Kidney (tissue), 14 donors: Measurements from ENCODE around the gene SBK2. TPM values are rescaled to one million over a fixed set of nuclear protein-coding genes. Genes with fewer than 3 reads are reported as not detected.

Experiments used
- DNase-seq, 5 donors: peaks; one replicate each; pipeline ENCODE4 v3.0.0-alpha.2; 2013 to 2020
- FAIRE-seq: peaks from 2 replicates; lab custom pipeline; 2012; peaks lifted over from hg19 to GRCh38; lab: Jason Lieb, UNC
- H3K27ac ChIP-seq, 2 donors: one replicate each; pipeline ENCODE4 v1.7.0; 2013; ENCODE audit warnings: low read depth in 2 of 2, low read length in 2 of 2, inconsistent platforms in 1 of 2
- H3K27me3 ChIP-seq: one replicate; pipeline ENCODE4 v1.7.1; 2013; ENCODE audit warnings: low read length, inconsistent platforms; ENCODE audit not compliant: control insufficient read depth, insufficient read depth
- H3K36me3 ChIP-seq, 3 donors: one replicate each; pipeline versions ENCODE4 v1.7.0 to v1.7.1; 2013; ENCODE audit warnings: low read length in 3 of 3, control low read depth in 1 of 3, inconsistent platforms in 1 of 3; ENCODE audit not compliant: insufficient read depth in 3 of 3, control insufficient read depth in 2 of 3
- H3K4me1 ChIP-seq, 3 donors: one replicate each; pipeline versions ENCODE4 v1.7.0 to v1.7.1; 2013; ENCODE audit warnings: low read length in 3 of 3, inconsistent platforms in 1 of 3, low read depth in 1 of 3; ENCODE audit not compliant: control insufficient read depth in 2 of 3, insufficient read depth in 2 of 3
- H3K4me3 ChIP-seq, 3 donors: one replicate each; pipeline versions ENCODE4 v1.7.0 to v1.8.1; 2013; ENCODE audit warnings: low read length in 3 of 3, control low read depth in 1 of 3, inconsistent platforms in 1 of 3
- H3K9ac ChIP-seq, 3 donors: one replicate each; pipeline versions ENCODE4 v1.7.0 to v1.7.1; 2013; ENCODE audit warnings: low read length in 3 of 3, control low read depth in 1 of 3, inconsistent platforms in 1 of 3
- H3K9me3 ChIP-seq, 3 donors: one replicate each; pipeline versions ENCODE4 v1.7.0 to v1.7.1; 2013; ENCODE audit warnings: low read length in 3 of 3, control low read depth in 1 of 3, inconsistent platforms in 1 of 3; ENCODE audit not compliant: control insufficient read depth in 2 of 3, insufficient read depth in 1 of 3
- intact Hi-C: fragments of 100-400 bp; cut with DNase I; formaldehyde crosslinking; loops from one replicate; pipeline ENCODE4 v1.11.1; 2022
- polyA plus RNA-seq: library from polyadenylated mRNA; stranded (reverse); fragments of 350-450 nt; fragmentation: Illumina TruSeq; extraction: RNeasy Lipid Tissue Mini Kit (QIAGEN cat#74804); gene quantifications from one replicate; pipeline ENCODE4 v1.2.3, GENCODE V29; 2014; ENCODE audit warnings: low read depth, low replicate concordance; ENCODE audit not compliant: insufficient read depth
- total RNA-seq: library from RNA; stranded (reverse); fragmentation: NEBNext Ultra II Directional; extraction: Animal tissue kit (Norgen Biotek cat#: 25700); gene quantifications from one replicate; pipeline ENCODE4 v1.2.1, GENCODE V29; 2021
- TF ChIP-seq, protein P1 (sequence below): IDR thresholded peaks from 3 replicates; pipeline ENCODE4 v1.5.1; 2012; ENCODE audit warnings: mild to moderate bottlenecking, moderate library complexity, borderline replicate concordance; ENCODE audit not compliant: insufficient read depth; ENCODE audit errors: extremely low read depth
- donor health status: control.
- donor health status: control.
- donor health status: control.
- donor health status: control.
- donor health status: control.
- donor health status: DM: yes; HTN: yes; CAD: no.
- donor health status: Normal renal cell carcinoma (clear cell type).

SBK2 gene
- total and polyA plus RNA-seq, 2 donors from 2014 or later = not detected

DNA sequence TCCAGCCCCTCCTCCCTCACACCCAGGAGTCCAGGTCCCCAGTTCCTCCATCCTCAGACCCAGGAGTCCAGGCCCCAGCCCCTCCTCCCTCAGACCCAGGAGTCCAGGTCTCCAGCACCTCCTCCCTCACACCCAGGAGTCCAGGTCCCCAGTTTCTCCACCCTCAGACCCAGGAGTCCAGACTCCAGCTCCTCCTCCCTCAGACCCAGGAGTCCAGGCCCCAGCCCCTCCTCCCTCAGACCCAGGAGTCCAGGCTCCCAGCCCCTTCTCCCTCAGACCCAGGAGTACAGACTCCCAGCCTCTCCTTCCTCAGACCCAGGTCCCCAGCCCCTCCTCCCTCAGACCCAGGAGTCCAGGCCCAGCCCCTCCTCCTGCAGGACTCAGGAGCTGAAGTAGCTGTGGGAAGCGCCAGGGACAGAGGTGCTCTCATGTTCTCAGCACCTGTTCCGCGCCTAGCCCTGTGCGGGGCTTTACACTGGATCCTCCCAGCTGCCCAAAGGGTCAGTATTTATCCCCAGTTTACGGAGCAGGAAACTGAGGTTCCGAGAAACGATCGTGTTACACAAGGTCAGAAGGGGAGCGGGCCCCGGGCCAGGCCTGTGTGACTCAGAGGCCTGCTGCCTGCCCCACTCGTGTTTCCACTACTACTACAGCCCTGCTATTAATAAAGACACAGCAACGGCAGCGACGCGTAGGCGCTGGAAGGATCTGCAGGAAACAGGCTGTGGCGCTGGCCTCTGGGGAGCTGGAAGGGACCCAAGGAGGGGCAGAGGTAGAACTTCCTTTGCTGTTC lies 10.1 kb upstream of the SBK2 start:
- intact Hi-C loops = no loop called here
- Histone ChIP-seq H3K9ac (peak overlapping the region in 1 of 3 donors; percentile 3), H3K4me1 (peaks cover 0 to 2% (median 0%) of the 10 kb centered on the region in 3 donors), H3K4me3 (no peak overlapping the region), H3K9me3 (no peaks in the 10 kb centered on the region), H3K36me3 (no peaks in the 10 kb centered on the region), H3K27ac (peak overlapping the region; percentile 63 to 73), H3K27me3 (no peaks in the 10 kb centered on the region)
- no peak for DNase-seq
- no peak for FAIRE-seq
- TF ChIP-seq, protein P1, sequence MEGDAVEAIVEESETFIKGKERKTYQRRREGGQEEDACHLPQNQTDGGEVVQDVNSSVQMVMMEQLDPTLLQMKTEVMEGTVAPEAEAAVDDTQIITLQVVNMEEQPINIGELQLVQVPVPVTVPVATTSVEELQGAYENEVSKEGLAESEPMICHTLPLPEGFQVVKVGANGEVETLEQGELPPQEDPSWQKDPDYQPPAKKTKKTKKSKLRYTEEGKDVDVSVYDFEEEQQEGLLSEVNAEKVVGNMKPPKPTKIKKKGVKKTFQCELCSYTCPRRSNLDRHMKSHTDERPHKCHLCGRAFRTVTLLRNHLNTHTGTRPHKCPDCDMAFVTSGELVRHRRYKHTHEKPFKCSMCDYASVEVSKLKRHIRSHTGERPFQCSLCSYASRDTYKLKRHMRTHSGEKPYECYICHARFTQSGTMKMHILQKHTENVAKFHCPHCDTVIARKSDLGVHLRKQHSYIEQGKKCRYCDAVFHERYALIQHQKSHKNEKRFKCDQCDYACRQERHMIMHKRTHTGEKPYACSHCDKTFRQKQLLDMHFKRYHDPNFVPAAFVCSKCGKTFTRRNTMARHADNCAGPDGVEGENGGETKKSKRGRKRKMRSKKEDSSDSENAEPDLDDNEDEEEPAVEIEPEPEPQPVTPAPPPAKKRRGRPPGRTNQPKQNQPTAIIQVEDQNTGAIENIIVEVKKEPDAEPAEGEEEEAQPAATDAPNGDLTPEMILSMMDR = no peak

DNA sequence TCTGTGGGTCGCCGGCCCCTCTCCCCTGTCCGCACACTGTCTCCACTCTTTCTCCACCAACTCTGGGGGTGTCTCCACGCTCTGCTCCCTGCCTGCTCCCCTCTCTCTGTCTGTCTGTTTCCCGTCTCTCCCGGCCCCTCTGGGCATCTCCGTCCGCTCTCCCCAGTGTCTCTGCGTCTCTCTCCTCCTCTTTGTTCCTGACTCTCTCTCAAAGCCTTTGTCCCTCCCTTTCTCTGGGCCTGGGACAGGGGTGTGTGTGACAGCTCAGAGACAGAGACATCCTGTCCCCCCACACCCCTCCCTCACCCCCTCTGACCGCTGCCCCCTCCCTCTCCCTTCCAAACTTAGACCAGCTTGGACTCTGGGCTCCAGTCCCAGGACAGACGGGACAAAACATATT lies 9.1 kb upstream of the SBK2 start:
- Histone ChIP-seq H3K27ac (no peak overlapping the region), H3K9ac (no peak overlapping the region), H3K27me3 (no peaks in the 10 kb centered on the region), H3K4me1 (peaks cover 0 to 2% (median 0%) of the 10 kb centered on the region in 3 donors), H3K36me3 (no peaks in the 10 kb centered on the region), H3K4me3 (no peak overlapping the region), H3K9me3 (no peaks in the 10 kb centered on the region)
- TF ChIP-seq, protein P1 = no peak
- FAIRE-seq = no peak
- intact Hi-C loops = no loop called here
- peak in 1 of 5 donors; percentile 43 for DNase-seq

DNA sequence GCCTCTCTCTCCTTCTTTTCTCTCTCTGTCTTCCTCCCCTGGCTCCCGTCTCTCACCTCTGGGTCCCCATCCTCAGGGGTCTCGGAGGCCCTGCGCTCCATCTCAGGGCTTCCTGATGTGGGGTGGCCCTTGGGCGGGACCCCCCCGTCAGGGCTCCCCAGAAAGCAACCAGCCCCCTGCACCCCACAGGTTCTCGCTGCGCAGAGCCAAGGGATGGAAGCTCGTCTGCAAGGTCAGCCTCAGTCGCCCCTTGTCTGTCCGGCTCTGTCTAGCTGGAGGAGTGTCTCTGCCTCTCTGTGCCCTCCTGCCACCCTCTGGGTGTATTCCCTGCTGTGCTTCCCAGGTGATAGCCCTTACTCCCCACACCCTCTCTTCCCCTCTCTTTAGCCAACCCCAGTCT lies 8.5 kb upstream of the SBK2 start, which contains the start of gene SBK3:
Gene SBK3 (minus strand): TSS at position 101 of the 400 bp plus-strand sequence. CDS start 0 bp downstream, at position 101.
- Histone ChIP-seq H3K9ac (no peak within 1 kb of the TSS), H3K27ac (no peak within 1 kb of the TSS), H3K4me1 (peaks cover 0 to 2% (median 0%) of the 10 kb centered on the region in 3 donors), H3K4me3 (no peak within 1 kb of the TSS), H3K36me3 (no peaks in the 10 kb centered on the region), H3K27me3 (no peaks in the 10 kb centered on the region), H3K9me3 (no peaks in the 10 kb centered on the region)
- DNase-seq (no peak), FAIRE-seq (no peak)
- intact Hi-C loops = no loop called here
- TF ChIP-seq, protein P1 = no peak
